Choroid plexus epithelial cell (primary cell): ENCODE data around the gene LIN54.
"Not testable (repeated sequence)": the region's sequence is repeated elsewhere in the genome, so short reads cannot be mapped to it uniquely, and the experiment has no call there.

Source experiments
- DNase-seq: peaks from one replicate; pipeline ENCODE4 v3.0.0-alpha.2; 2010; ENCODE audit warnings: low read depth
- H3K4me3 ChIP-seq: 2 replicates; pipeline ENCODE4 v1.5.1; 2011; ENCODE audit warnings: low read depth, mild to moderate bottlenecking, control low read depth, low read length, moderate library complexity
- CTCF ChIP-seq: conservative IDR thresholded peaks from 2 replicates; pipeline ENCODE4 v1.5.1; 2011; ENCODE audit warnings: low read depth, mild to moderate bottlenecking, control low read depth, inconsistent platforms, low read length, moderate library complexity

Gene LIN54

DNA sequence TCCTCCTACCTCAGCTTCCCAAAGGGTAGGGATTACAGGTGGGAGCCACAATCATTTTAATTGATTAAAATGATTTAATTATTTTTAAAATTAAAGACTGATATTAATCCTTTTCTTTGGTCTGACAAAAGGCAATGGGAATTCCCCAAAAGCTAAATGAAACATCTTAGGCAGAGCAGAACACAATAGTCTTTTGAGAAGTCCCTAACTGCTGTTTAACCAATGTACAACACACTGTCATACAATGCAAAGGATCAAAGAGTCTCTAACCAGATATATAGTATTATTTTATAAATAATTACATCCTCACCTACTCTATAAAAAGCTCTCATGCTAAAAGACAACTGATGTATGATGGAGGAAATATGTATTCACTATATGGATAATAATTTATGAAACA is 63.1 kb downstream of the LIN54 start:
- H3K4me3 ChIP-seq, result no peak overlapping the region
- TF ChIP-seq CTCF, result no peak
- DNase-seq, result no peak

- no peak for DNase-seq
- TF ChIP-seq CTCF, result no peak
- H3K4me3 ChIP-seq, result no peak overlapping the region
Measured at GRCh38 chr4:82939414-82939813, 71.2 kb downstream of the LIN54 start.

DNA sequence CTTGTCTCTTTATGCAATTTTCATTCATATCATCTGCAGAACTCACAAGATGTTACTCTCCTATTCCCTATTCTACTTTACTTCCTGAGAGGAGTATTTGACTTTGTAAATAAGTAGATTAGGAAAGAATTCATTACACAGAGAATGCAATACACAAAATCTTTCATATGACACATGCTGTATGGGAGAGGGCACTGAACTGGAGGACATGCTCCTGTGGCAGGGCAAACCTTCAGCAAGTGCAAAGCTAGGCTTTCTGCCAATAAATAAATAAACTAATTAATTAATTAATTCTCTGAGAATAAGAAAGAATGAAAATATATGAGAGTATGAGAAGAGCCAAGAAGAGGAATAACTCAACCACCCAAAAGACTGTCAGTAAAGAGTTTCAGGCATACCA is 76.2 kb downstream of the LIN54 start:
- H3K4me3 ChIP-seq, result no peak overlapping the region
- DNase-seq, result no peak
- no peak for TF ChIP-seq CTCF

- TF ChIP-seq CTCF, result no peak
- no peak overlapping the region for H3K4me3 ChIP-seq
- DNase-seq, result no peak
Measured at GRCh38 chr4:82930848-82931755, 79.5 kb downstream of the LIN54 start.

DNA sequence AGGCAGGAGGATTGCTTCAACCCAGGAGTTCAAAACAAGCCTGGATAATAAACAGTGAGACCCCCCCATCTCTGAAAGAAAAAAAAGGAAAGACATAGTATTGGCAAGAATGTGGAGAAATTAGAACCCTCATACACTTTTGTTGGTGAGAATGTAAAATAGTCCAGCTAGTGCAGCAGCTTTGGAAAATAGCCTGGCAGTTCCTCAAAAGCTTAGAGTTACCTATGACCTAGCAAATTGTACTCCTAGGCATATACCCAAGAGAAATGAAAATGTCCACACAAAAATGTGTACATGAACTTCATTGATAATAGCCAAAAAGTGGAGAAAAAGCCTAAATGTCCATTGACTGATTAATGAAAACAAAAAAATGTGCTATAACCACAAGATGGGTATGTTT is 88.8 kb downstream of the LIN54 start:
- no peak for TF ChIP-seq CTCF
- DNase-seq, result no peak
- H3K4me3 ChIP-seq, result no peak overlapping the region

- no peak for TF ChIP-seq CTCF
- DNase-seq, result no peak
- H3K4me3 ChIP-seq, result no peak overlapping the region
Measured at GRCh38 chr4:82919386-82919785, 91.2 kb downstream of the LIN54 start.

DNA sequence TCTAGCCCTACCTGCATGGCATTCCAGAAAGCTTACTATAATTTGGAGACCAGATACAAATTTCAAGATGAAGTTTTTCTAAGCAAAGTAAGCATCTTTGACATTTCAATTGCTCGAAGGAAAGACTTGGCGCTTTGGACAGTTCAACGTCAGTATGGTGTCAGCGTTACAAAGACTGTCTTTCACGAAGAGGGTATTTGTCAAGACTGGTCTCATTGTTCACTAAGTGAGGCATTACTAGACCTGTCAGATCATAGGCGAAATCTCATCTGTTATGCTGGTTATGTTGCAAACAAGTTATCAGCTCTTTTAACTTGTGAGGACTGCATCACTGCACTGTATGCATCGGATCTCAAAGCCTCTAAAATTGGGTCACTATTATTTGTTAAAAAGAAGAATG is 92.5 kb downstream of the LIN54 start:
- no peak overlapping the region for H3K4me3 ChIP-seq
- DNase-seq, result no peak
- TF ChIP-seq CTCF, result no peak

- DNase-seq, H3K4me3 ChIP-seq: not testable (repeated sequence)
Measured at GRCh38 chr4:82913968-82914367, 96.7 kb downstream of the LIN54 start.
